Measurements from ENCODE around the gene NMB.
"Not testable (repeated sequence)": the region's sequence is repeated elsewhere in the genome, so short reads cannot be mapped to it uniquely, and the experiment has no call there.

NMB gene

GRCh38 chr15:84647726-84648125 is 10.3 kb downstream of the NMB start:
- H3K4me3 ChIP-seq (ENCODE audit: low read depth, low read length): no peak overlapping the region
- no peak for DNase-seq (ENCODE audit: low read depth)
- TF ChIP-seq CTCF (IDR thresholded peaks at IDR 0.05; ENCODE audit: low read depth, low read length, missing control alignments): no peak

GRCh38 chr15:84645997-84646396 is 12.0 kb downstream of the NMB start:
- TF ChIP-seq CTCF (IDR thresholded peaks at IDR 0.05; ENCODE audit: low read depth, low read length, missing control alignments): no peak
- no peak for DNase-seq (ENCODE audit: low read depth)
- H3K4me3 ChIP-seq (ENCODE audit: low read depth, low read length): no peak overlapping the region

- no peak overlapping the region for H3K4me3 ChIP-seq (ENCODE audit: low read depth, low read length)
- DNase-seq (ENCODE audit: low read depth): no peak
- TF ChIP-seq CTCF (IDR thresholded peaks at IDR 0.05; ENCODE audit: low read depth, low read length, missing control alignments): no peak
Observed at GRCh38 chr15:84645496-84645895, 12.5 kb downstream of the NMB start.

- DNase-seq (ENCODE audit: low read depth): no peak
- no peak for TF ChIP-seq CTCF (IDR thresholded peaks at IDR 0.05; ENCODE audit: low read depth, low read length, missing control alignments)
- no peak overlapping the region for H3K4me3 ChIP-seq (ENCODE audit: low read depth, low read length)
Observed at GRCh38 chr15:84643838-84644237, 14.2 kb downstream of the NMB start.

- not testable (repeated sequence) for H3K4me3 ChIP-seq (ENCODE audit: low read depth, low read length); DNase-seq (ENCODE audit: low read depth)
Observed at GRCh38 chr15:84642640-84643039, 15.4 kb downstream of the NMB start.

- not testable (repeated sequence) for DNase-seq (ENCODE audit: low read depth); H3K4me3 ChIP-seq (ENCODE audit: low read depth, low read length)
Observed at GRCh38 chr15:84641871-84642270, 16.1 kb downstream of the NMB start.

- DNase-seq (ENCODE audit: low read depth): no peak
- peak; percentile 22 for TF ChIP-seq CTCF (IDR thresholded peaks at IDR 0.05; ENCODE audit: low read depth, low read length, missing control alignments)
- H3K4me3 ChIP-seq (ENCODE audit: low read depth, low read length): no peak overlapping the region
Observed at GRCh38 chr15:84638103-84638502, 19.9 kb downstream of the NMB start.

GRCh38 chr15:84634228-84634837 is 23.7 kb downstream of the NMB start:
- DNase-seq (ENCODE audit: low read depth): no peak
- no peak for TF ChIP-seq CTCF (IDR thresholded peaks at IDR 0.05; ENCODE audit: low read depth, low read length, missing control alignments)

More at GRCh38 chr15:84634228-84634837, 23.7 kb downstream of the NMB start:
- H3K4me3 ChIP-seq (ENCODE audit: low read depth, low read length): peak overlapping the region; percentile 63
